Activated T-helper 17 cell treated with anti-CD3 and anti-CD28 coated beads, Interleukin-2, amount 50 U/mL, for 72 hours (primary cell): ENCODE data around the gene DCST2. TPM values are rescaled to one million over a fixed set of nuclear protein-coding genes. Genes with fewer than 3 reads are reported as not detected.
"Not testable (repeated sequence)": the region's sequence is repeated elsewhere in the genome, so short reads cannot be mapped to it uniquely, and the experiment has no call there.

Source experiments
- ATAC-seq: fragments of 150-1000 bp; cut with Tn5 transposase; replicated peaks from 2 replicates; pipeline ENCODE4 v1.10.0; 2021; ENCODE audit warnings: mild to moderate bottlenecking, moderate library complexity
- H3K27ac Mint-ChIP-seq: one replicate; pipeline ENCODE4 v1.8.0; 2022; ENCODE audit warnings: mixed read lengths
- H3K27me3 Mint-ChIP-seq: one replicate; pipeline ENCODE4 v1.8.0; 2022; ENCODE audit warnings: mixed read lengths
- H3K36me3 Mint-ChIP-seq: one replicate; pipeline ENCODE4 v1.8.0; 2022; ENCODE audit warnings: low read depth, mild to moderate bottlenecking, mixed read lengths
- H3K4me1 Mint-ChIP-seq: one replicate; pipeline ENCODE4 v1.8.0; 2022; ENCODE audit warnings: mixed read lengths
- H3K4me3 Mint-ChIP-seq: one replicate; pipeline ENCODE4 v1.8.0; 2022; ENCODE audit warnings: mild to moderate bottlenecking, mixed read lengths
- H3K9me3 Mint-ChIP-seq: one replicate; pipeline ENCODE4 v1.8.0; 2022; ENCODE audit warnings: mixed read lengths
- total RNA-seq, 2 donors: library from RNA; stranded (reverse); gene quantifications; one replicate each; pipeline ENCODE4 v1.2.3, GENCODE V29; 2022

DCST2 gene
- total RNA-seq, 2 donors from 2014 or later: 0.67 to 2.2 TPM

GRCh38 chr1:154998818-154999570 is 34.6 kb downstream of the DCST2 start:
- Mint-ChIP-seq H3K4me1 (peaks cover 37% of the 10 kb centered on the region), H3K27ac (no peak overlapping the region), H3K9me3 (no peaks in the 10 kb centered on the region), H3K36me3 (peaks cover 20% of the 10 kb centered on the region), H3K4me3 (peak overlapping the region; percentile 91), H3K27me3 (no peaks in the 10 kb centered on the region)
- ATAC-seq: peak; percentile 1

GRCh38 chr1:154998201-154998780 is 35.3 kb downstream of the DCST2 start:
- Mint-ChIP-seq H3K9me3 (no peaks in the 10 kb centered on the region), H3K27ac (peak overlapping the region; percentile 52), H3K4me3 (peak overlapping the region; percentile 91), H3K4me1 (peaks cover 38% of the 10 kb centered on the region), H3K27me3 (no peaks in the 10 kb centered on the region), H3K36me3 (peaks cover 13% of the 10 kb centered on the region)
- ATAC-seq: no peak

- Mint-ChIP-seq H3K27ac (peak overlapping the region; percentile 58), H3K4me3 (peak overlapping the region; percentile 91)
Measured at GRCh38 chr1:154996966-154997701, 36.4 kb downstream of the DCST2 start.

GRCh38 chr1:154995301-154995983 is 38.1 kb downstream of the DCST2 start:
- H3K9me3 Mint-ChIP-seq, H3K4me3 Mint-ChIP-seq, H3K27me3 Mint-ChIP-seq, ATAC-seq: not testable (repeated sequence)
- Mint-ChIP-seq H3K36me3 (peaks cover 20% of the 10 kb centered on the region), H3K27ac (peak overlapping the region; percentile 71), H3K4me1 (peaks cover 38% of the 10 kb centered on the region)

More at GRCh38 chr1:154996966-154997701, 36.4 kb downstream of the DCST2 start:
- Mint-ChIP-seq H3K27me3 (no peaks in the 10 kb centered on the region), H3K9me3 (no peaks in the 10 kb centered on the region), H3K36me3 (peaks cover 10% of the 10 kb centered on the region), H3K4me1 (peaks cover 38% of the 10 kb centered on the region)
- ATAC-seq: no peak

GRCh38 chr1:154994591-154994990 is 39.0 kb downstream of the DCST2 start:
- peaks cover 31% of the 10 kb centered on the region for H3K4me1 Mint-ChIP-seq
- peaks cover 29% of the 10 kb centered on the region for H3K36me3 Mint-ChIP-seq
- no peaks in the 10 kb centered on the region for H3K9me3 Mint-ChIP-seq
- H3K27ac Mint-ChIP-seq: peak overlapping the region; percentile 71
- ATAC-seq: no peak
- H3K4me3 Mint-ChIP-seq: no peak overlapping the region
- no peaks in the 10 kb centered on the region for H3K27me3 Mint-ChIP-seq

- Mint-ChIP-seq H3K36me3 (peaks cover 32% of the 10 kb centered on the region), H3K27me3 (no peaks in the 10 kb centered on the region), H3K4me3 (no peak overlapping the region), H3K27ac (peak overlapping the region; percentile 71), H3K9me3 (no peaks in the 10 kb centered on the region), H3K4me1 (peaks cover 31% of the 10 kb centered on the region)
- no peak for ATAC-seq
Measured at GRCh38 chr1:154994269-154994587, 39.4 kb downstream of the DCST2 start.

- H3K27me3 Mint-ChIP-seq: no peaks in the 10 kb centered on the region
- no peak for ATAC-seq
- H3K27ac Mint-ChIP-seq: peak within 1 kb of the TSS; percentile 71
- no peaks in the 10 kb centered on the region for H3K9me3 Mint-ChIP-seq
- H3K36me3 Mint-ChIP-seq: peaks cover 37% of the 10 kb centered on the region
- peaks cover 31% of the 10 kb centered on the region for H3K4me1 Mint-ChIP-seq
- no peak within 1 kb of the TSS for H3K4me3 Mint-ChIP-seq
Measured at GRCh38 chr1:154993572-154994268, 39.9 kb downstream of the DCST2 start, which contains the start of gene LENEP. Gene LENEP, plus strand, starts transcription at chr1:154993586. Its CDS starts 22 bp downstream, at chr1:154993608.

GRCh38 chr1:154992721-154993571 is 40.6 kb downstream of the DCST2 start:
- ATAC-seq: no peak
- no peak overlapping the region for H3K27ac Mint-ChIP-seq
- H3K27me3 Mint-ChIP-seq: no peaks in the 10 kb centered on the region
- no peak overlapping the region for H3K4me3 Mint-ChIP-seq
- peaks cover 31% of the 10 kb centered on the region for H3K4me1 Mint-ChIP-seq
- H3K36me3 Mint-ChIP-seq: peaks cover 45% of the 10 kb centered on the region
- H3K9me3 Mint-ChIP-seq: no peaks in the 10 kb centered on the region

GRCh38 chr1:154990276-154990675 is 43.3 kb downstream of the DCST2 start:
- Mint-ChIP-seq H3K9me3 (no peaks in the 10 kb centered on the region), H3K4me1 (peaks cover 14% of the 10 kb centered on the region), H3K4me3 (no peak overlapping the region), H3K36me3 (peaks cover 66% of the 10 kb centered on the region), H3K27ac (no peak overlapping the region), H3K27me3 (no peaks in the 10 kb centered on the region)
- no peak for ATAC-seq

GRCh38 chr1:154989195-154989860 is 44.3 kb downstream of the DCST2 start:
- Mint-ChIP-seq H3K27ac (no peak overlapping the region), H3K27me3 (no peaks in the 10 kb centered on the region), H3K4me1 (peaks cover 9% of the 10 kb centered on the region), H3K9me3 (no peaks in the 10 kb centered on the region), H3K36me3 (peaks cover 72% of the 10 kb centered on the region), H3K4me3 (no peak overlapping the region)
- ATAC-seq: no peak

GRCh38 chr1:154988058-154988954 is 45.3 kb downstream of the DCST2 start:
- Mint-ChIP-seq H3K27ac (no peak overlapping the region), H3K27me3 (no peaks in the 10 kb centered on the region), H3K36me3 (peaks cover 77% of the 10 kb centered on the region), H3K4me1 (peaks cover 4% of the 10 kb centered on the region), H3K4me3 (no peak overlapping the region), H3K9me3 (no peaks in the 10 kb centered on the region)
- ATAC-seq: no peak

- H3K36me3 Mint-ChIP-seq: peaks cover 72% of the 10 kb centered on the region
- H3K4me1 Mint-ChIP-seq: peaks cover 4% of the 10 kb centered on the region
- no peak overlapping the region for H3K4me3 Mint-ChIP-seq
- no peak for ATAC-seq
- no peaks in the 10 kb centered on the region for H3K27me3 Mint-ChIP-seq
- H3K27ac Mint-ChIP-seq: no peak overlapping the region
- H3K9me3 Mint-ChIP-seq: no peaks in the 10 kb centered on the region
Measured at GRCh38 chr1:154987326-154987725, 46.3 kb downstream of the DCST2 start.
